ENCODE measurements around the gene EFHD1. TPM values are rescaled to one million over a fixed set of nuclear protein-coding genes. Genes with fewer than 3 reads are reported as not detected.
A peak's percentile ranks its signal among the peaks of the same experiment; 100 is the strongest.

The EFHD1 gene
- total RNA-seq, 6 experiments from 2014 or later: 2.0 to 3.4 (median 2.9) TPM

GRCh38 chr2:232721261-232721660 is 87.9 kb downstream of the EFHD1 start:
- H3K36me3 Mint-ChIP-seq (ENCODE audit: low read depth): peaks cover 46% of the 10 kb centered on the region
- H3K9me3 Mint-ChIP-seq: no peaks in the 10 kb centered on the region
- H3K27ac Mint-ChIP-seq: no peak overlapping the region
- H3K4me1 Mint-ChIP-seq (ENCODE audit: low read depth): peaks cover 9% of the 10 kb centered on the region; the same call in 1 of the 2 replicates
- no peak for DNase-seq
- no peak overlapping the region for H3K4me3 Mint-ChIP-seq
- H3K27me3 Mint-ChIP-seq (ENCODE audit: insufficient read depth): no peaks in the 10 kb centered on the region
- TF ChIP-seq, protein P1, sequence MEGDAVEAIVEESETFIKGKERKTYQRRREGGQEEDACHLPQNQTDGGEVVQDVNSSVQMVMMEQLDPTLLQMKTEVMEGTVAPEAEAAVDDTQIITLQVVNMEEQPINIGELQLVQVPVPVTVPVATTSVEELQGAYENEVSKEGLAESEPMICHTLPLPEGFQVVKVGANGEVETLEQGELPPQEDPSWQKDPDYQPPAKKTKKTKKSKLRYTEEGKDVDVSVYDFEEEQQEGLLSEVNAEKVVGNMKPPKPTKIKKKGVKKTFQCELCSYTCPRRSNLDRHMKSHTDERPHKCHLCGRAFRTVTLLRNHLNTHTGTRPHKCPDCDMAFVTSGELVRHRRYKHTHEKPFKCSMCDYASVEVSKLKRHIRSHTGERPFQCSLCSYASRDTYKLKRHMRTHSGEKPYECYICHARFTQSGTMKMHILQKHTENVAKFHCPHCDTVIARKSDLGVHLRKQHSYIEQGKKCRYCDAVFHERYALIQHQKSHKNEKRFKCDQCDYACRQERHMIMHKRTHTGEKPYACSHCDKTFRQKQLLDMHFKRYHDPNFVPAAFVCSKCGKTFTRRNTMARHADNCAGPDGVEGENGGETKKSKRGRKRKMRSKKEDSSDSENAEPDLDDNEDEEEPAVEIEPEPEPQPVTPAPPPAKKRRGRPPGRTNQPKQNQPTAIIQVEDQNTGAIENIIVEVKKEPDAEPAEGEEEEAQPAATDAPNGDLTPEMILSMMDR (IDR thresholded peaks at IDR 0.05): no peak

DNA sequence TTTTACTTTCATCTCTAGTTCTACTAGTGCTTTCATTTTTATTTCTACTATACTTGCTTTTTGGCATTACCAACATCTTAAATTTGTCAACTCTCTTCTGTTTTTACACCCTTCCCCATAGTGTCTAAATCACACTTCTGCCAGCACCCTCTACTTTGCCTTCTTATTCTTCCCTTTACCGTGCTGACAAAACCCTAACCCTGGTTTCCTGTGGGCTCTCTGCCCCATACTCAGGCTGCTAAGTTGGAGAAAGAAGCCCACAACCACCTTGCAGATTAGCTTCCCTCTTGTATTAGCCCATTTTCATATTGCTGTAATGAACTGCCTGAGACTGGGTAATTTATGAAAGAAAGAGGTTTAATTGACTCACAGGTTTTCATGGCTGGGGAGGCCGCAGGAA is 88.5 kb downstream of the EFHD1 start:
- Mint-ChIP-seq H3K36me3 (ENCODE audit: low read depth) (peaks cover 42% of the 10 kb centered on the region), H3K9me3 (no peaks in the 10 kb centered on the region), H3K27me3 (ENCODE audit: insufficient read depth) (no peaks in the 10 kb centered on the region), H3K4me1 (ENCODE audit: low read depth) (peaks cover 6% of the 10 kb centered on the region; the same call in 1 of the 2 replicates), H3K27ac (no peak overlapping the region), H3K4me3 (no peak overlapping the region)
- DNase-seq: no peak
- TF ChIP-seq, protein P1 (IDR thresholded peaks at IDR 0.05): no peak

DNA sequence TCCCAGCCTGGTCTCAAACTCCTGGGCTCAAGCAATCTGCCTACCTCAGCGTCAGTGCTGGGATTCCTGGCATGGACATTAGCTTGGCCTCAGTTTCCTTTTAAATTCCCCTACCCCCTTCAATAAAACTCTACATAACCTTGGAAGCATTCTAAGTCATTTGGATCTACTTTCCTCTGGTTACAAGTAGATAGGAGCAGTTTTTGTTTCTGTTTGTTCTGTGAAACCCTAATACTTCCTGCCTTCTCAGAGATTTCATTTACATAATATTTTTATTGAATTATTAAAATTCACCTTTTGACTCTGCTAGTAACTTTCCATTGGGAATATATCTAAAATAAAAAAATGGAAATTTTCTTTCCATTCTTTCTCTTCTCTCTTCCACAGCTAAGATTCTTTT is 89.6 kb downstream of the EFHD1 start:
- no peak for DNase-seq
- no peaks in the 10 kb centered on the region for H3K27me3 Mint-ChIP-seq (ENCODE audit: insufficient read depth)
- no peak overlapping the region for H3K27ac Mint-ChIP-seq
- H3K9me3 Mint-ChIP-seq: no peaks in the 10 kb centered on the region
- H3K4me1 Mint-ChIP-seq (ENCODE audit: low read depth): peaks cover 6% of the 10 kb centered on the region; the same call in 1 of the 2 replicates
- TF ChIP-seq, protein P1 (IDR thresholded peaks at IDR 0.05): no peak
- no peak overlapping the region for H3K4me3 Mint-ChIP-seq
- peaks cover 36% of the 10 kb centered on the region for H3K36me3 Mint-ChIP-seq (ENCODE audit: low read depth)

- no peak overlapping the region for H3K27ac Mint-ChIP-seq
- H3K4me3 Mint-ChIP-seq: no peak overlapping the region
- H3K9me3 Mint-ChIP-seq: no peaks in the 10 kb centered on the region
- TF ChIP-seq, protein P1 (IDR thresholded peaks at IDR 0.05): no peak
- peaks cover 2% of the 10 kb centered on the region; the same call in 1 of the 2 replicates for H3K27me3 Mint-ChIP-seq (ENCODE audit: insufficient read depth)
- peaks cover 24% of the 10 kb centered on the region for H3K36me3 Mint-ChIP-seq (ENCODE audit: low read depth)
- H3K4me1 Mint-ChIP-seq (ENCODE audit: low read depth): peaks cover 8% of the 10 kb centered on the region
- no peak for DNase-seq
Observed at GRCh38 chr2:232728785-232729184, 95.4 kb downstream of the EFHD1 start.

DNA sequence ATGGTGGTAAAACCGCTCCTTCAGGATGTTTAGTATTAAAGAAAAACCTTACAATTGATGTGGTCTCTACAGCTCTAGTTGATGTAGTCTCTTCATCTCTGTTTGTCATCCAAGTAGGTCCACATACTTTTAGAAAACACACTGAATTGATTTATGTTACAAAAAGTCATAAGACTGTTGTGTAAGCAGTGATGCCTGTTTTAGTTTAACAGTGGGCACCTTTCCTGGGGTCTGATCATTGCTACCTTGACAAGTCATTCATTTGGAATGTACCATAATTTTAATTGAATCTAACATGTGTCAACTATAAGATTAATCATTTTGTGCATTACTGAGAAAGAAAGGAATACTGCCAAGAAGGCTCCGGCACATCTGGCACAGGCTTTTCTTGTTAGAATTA is 98.1 kb downstream of the EFHD1 start:
- Mint-ChIP-seq H3K27me3 (ENCODE audit: insufficient read depth) (peaks cover 2% of the 10 kb centered on the region; the same call in 1 of the 2 replicates), H3K9me3 (no peaks in the 10 kb centered on the region), H3K4me3 (no peak overlapping the region), H3K27ac (0 out of 2 replicates have a peak overlapping the region, but pooled peaks have one; percentile 16), H3K4me1 (ENCODE audit: low read depth) (peaks cover 8% of the 10 kb centered on the region), H3K36me3 (ENCODE audit: low read depth) (0 out of 2 replicates have a peak, but pooled peaks cover 11% of the 10 kb centered on the region)
- TF ChIP-seq, protein P1 (IDR thresholded peaks at IDR 0.05): no peak
- no peak for DNase-seq

Other genes with a start within 250 kb of the EFHD1 start
- gene ALPG, start 226.8 kb upstream of the EFHD1 start, total RNA-seq (2021; fragmentation: NEBNext Ultra II Directional; extraction: Animal tissue kit (Norgen Biotek cat#: 25700)): not detected
- not detected for gene ALPI, start 177.5 kb upstream of the EFHD1 start, total RNA-seq (2021; fragmentation: NEBNext Ultra II Directional; extraction: Animal tissue kit (Norgen Biotek cat#: 25700))
- gene ECEL1, start 145.8 kb upstream of the EFHD1 start, total RNA-seq (2021; fragmentation: NEBNext Ultra II Directional; extraction: Animal tissue kit (Norgen Biotek cat#: 25700)): not detected
- gene PRSS56, start 113.2 kb upstream of the EFHD1 start, total RNA-seq (2021; fragmentation: NEBNext Ultra II Directional; extraction: Animal tissue kit (Norgen Biotek cat#: 25700)): not detected
- not detected for gene CHRND, start 107.4 kb upstream of the EFHD1 start, total RNA-seq (2021; fragmentation: NEBNext Ultra II Directional; extraction: Animal tissue kit (Norgen Biotek cat#: 25700))
- gene CHRNG, start 93.9 kb upstream of the EFHD1 start, total RNA-seq (2021; fragmentation: NEBNext Ultra II Directional; extraction: Animal tissue kit (Norgen Biotek cat#: 25700)): not detected
- gene TIGD1, start 83.0 kb upstream of the EFHD1 start, total RNA-seq (2021; fragmentation: NEBNext Ultra II Directional; extraction: Animal tissue kit (Norgen Biotek cat#: 25700)): 1 to 10 TPM; 2.9 to 3.7 (median 3.1) TPM
- gene EIF4E2, start 82.9 kb upstream of the EFHD1 start, total RNA-seq (2021; fragmentation: NEBNext Ultra II Directional; extraction: Animal tissue kit (Norgen Biotek cat#: 25700)): 10 to 100 TPM; 79.7 to 89.7 (median 83.8) TPM
- 10 to 100 TPM; 36.9 to 44.6 (median 42.3) TPM for gene GIGYF2, start 63.7 kb downstream of the EFHD1 start, total RNA-seq (2021; fragmentation: NEBNext Ultra II Directional; extraction: Animal tissue kit (Norgen Biotek cat#: 25700))
- not detected for gene KCNJ13, start 143.0 kb downstream of the EFHD1 start, total RNA-seq (2021; fragmentation: NEBNext Ultra II Directional; extraction: Animal tissue kit (Norgen Biotek cat#: 25700))
- 1 to 10 TPM in 1 of 6 experiments, under 1 TPM in 5; 0.55 to 1.2 (median 0.67) TPM for gene SNORC, start 236.7 kb downstream of the EFHD1 start, total RNA-seq (2021; fragmentation: NEBNext Ultra II Directional; extraction: Animal tissue kit (Norgen Biotek cat#: 25700))

Data from HFFc6 (cell line).